GM19395 (cell line): ENCODE results near the gene CSTPP1.

Source experiments
- ATAC-seq: cut with Tn5 transposase; IDR thresholded peaks from one replicate; pipeline ENCODE4 v1.9.1; 2021; ENCODE audit warnings: mild to moderate bottlenecking, moderate library complexity; ENCODE audit not compliant: unreplicated experiment

CSTPP1 gene

DNA sequence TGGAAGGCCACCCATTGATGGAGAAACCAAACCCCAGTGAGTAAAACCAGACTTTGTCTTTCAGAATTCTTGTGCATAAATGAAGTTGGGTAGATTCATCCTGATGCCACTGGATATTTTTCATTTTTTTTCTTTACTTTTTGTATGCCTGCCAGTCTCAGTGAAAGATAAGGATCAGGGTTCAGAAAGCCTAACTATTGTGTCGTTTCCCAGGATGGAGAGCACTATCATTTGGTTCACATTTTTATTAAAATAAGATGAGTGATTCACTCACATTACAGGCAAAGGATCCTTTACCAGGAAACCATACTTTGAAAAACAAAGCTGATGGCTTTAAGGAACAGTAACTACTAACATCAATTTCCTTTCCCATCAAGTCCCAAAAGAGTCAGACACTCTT, 188.1 kb downstream of the CSTPP1 start:
- ATAC-seq, result no peak

DNA sequence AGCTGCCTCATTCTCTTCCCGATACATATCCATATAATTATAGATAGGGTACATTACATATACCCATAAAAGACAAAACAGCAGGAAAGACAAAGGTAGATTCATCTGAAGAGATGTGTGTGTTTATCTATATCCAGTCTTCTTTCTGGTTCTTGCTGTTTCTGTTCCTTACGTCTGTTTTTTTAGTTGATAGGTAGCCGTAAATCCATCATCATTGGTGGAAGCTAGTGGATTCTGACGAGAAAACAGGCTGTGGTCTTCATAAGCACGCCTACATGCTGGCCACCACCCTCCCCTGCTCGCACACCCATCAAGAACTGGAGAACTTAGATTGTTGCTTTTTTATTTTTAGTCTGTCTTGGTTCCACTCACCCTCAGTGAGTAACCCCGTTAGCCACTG, 188.5 kb downstream of the CSTPP1 start:
- no peak for ATAC-seq

DNA sequence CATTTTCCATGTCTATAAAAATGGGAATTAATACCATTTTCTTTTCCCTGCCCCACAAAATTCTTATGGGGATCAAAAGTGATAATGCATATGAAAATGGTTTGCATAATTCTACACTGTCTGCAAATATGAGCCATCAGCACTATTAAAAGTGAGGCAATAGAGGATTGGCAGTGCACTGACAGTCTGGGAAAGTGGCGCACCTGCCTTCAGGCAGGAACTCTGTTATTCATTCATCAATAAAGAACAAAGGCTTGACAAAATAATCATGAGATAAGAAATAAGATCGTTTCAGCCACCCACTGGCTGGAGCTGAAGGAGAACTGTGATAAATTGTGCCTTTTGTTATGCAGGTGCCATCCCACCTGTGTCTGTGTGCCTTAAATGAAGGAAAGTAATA, 190.7 kb downstream of the CSTPP1 start:
- ATAC-seq, result no peak

DNA sequence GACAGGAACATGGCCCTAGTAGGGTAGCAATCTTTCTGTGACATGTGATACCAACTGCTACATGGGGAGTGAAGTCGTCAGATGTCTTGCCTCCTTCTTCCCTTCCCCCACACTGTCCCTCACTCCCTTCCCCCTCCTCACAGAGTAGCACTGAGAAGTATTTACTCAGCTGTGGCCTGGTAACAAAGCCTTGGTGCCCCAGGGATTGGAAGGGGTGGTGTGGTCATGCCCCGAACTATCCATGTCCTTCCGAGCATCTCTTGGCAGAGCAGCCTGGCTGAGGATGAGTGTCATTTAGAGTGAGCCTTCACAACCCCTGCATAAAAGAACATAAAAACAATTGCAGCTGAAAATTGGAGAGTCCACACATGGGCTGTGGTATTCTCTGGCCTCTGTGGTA, 194.0 kb downstream of the CSTPP1 start:
- ATAC-seq, result no peak

DNA sequence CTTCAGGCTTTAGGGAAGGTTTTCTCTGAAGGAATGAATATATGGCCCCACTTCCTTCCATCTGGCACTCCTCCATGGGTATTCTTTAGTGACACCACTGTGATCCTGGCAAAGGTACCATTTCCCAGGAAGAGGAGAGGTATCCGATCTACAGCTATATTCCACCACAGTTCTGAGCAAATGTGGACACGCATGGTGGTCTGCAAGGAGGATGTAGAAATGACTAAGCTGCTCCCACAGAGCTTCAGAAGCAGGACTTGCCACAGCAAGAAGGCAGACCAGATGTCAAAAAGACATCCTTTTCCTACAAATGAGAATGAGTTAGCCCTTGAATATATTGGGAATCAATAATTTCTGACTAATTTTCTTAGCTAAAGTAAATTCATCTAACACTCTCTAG, 194.6 kb downstream of the CSTPP1 start:
- no peak for ATAC-seq

DNA sequence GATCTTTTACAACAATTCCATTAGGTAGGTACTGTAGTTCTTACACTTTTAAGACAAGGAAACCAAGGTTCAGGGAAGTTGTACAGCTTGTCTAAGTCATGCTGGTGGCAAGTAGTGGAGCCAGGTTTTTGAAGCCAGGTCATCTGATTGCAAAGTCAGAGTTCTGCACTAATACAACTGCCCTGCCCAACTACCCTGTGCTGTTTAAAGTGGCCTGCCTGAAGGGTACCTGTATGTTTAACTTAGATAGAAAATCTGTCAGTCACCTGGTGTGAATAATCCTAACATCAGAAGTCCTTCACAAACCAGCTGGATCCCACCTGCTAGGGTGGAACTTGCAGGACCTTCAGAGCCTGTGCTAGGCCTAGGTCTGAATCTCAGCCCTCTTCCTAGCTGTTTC, 195.9 kb downstream of the CSTPP1 start:
- no peak for ATAC-seq

DNA sequence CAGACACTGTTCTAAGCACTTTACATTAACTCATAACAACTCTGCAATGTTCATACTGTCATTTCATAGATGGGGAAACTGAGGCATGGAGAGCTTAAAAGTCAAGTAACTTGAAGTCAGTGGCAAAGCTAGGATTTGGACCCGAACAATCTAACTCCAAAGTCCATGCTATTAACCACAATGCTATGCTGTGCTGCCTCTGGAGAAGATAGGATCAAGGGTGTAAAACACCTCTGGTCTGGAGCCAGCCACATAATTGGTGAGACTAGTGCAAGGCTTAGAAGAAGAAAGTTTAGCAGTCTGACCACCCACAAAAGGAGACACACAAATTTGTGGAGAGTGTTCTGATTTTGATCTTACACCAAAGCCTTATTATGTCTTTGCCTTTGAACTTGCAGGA, 196.4 kb downstream of the CSTPP1 start:
- no peak for ATAC-seq

DNA sequence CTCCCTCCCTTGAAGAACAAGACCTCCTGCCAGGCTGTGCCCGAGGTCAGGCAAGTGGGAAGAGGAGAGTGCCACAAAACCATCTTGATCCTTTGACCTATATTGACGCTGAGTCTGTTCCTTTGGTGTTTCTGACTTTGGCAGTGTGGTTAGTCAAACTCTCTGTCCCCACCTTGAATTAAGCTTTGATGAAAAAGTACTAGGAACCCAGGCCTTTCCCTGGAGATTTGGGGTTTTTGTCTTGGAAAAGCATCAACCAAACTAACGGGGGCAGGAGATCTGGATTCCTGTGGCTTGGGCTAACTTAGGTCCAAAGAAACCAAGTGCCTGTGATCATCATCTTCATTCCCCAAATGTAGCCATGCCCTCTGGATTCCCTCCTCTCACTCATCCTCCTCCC, 199.8 kb downstream of the CSTPP1 start:
- ATAC-seq, result no peak

DNA sequence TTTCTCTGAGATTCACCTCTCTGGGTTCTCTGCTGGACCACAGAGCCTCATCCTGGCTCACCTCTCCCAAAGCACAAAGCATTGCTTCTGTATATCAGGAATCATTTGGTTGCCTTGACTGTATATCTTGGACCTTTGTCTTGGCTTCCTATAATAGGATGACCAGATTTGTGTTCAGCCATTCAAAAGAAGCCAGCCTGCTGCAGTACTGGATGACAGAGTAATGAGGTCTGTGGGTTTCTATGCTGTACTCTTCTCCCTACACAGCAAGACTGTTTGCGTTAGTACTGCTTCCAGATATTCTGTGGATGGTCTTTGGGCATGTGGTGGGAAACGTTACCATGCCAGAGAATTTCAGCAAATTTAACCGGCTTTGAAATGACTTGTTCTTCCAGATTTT, 200.4 kb downstream of the CSTPP1 start:
- no peak for ATAC-seq

DNA sequence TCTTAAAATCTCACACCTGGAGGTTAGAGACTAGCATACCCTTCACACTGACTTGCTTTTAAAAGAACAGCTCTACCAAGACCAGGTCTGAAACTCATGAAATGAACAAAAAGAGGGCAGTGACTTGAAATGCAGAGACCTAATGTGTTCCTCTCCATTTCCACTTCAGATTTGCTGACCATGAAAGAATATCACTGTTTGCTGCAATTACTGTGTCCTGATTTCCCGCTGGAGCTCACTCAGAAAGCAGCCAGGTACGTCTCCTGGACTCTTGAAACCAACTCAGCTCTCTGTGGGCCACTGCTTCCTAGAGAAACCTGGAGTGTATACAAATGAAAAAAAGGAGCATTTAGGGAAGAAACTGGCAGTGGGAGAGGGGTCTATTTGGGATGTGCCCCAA, 200.9 kb downstream of the CSTPP1 start:
- no peak for ATAC-seq

DNA sequence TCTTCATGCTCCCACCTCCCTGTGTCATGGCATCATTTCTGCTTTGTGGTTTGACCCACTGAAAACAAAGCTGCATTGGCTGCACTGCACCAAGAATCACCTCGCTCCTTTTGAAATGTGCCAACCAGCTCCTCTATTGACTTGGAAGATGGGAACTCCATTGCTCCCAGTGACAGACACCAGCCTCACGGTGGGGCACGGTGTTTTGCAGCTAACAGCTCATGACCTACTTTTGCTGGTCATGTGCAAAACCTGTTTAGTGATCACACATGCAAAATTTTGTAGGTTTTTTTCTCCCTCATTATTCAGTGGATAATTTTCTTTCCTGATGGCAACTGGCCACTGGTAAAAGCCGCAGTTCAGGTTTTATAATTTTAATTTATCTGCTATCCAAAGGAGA, 203.3 kb downstream of the CSTPP1 start:
- ATAC-seq, result no peak

DNA sequence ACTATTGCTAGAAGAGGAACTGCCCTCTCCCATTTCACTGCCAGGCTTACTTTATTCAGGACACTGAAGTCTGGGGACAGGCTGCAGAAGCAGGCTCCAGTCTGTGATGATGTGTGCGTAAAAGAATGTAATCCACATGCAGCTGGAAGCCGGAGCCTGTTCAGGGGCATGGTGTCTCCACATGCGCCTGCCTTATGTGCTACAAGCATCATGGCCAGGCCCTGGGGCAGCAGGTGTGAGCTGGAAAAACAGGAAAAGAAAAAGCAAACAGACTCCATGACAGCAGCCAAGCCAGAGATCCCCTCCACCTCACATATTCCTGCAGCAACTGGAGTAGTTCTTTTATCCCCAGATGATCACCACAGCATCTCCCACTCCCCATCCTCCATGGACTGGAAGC, 206.8 kb downstream of the CSTPP1 start:
- no peak for ATAC-seq

DNA sequence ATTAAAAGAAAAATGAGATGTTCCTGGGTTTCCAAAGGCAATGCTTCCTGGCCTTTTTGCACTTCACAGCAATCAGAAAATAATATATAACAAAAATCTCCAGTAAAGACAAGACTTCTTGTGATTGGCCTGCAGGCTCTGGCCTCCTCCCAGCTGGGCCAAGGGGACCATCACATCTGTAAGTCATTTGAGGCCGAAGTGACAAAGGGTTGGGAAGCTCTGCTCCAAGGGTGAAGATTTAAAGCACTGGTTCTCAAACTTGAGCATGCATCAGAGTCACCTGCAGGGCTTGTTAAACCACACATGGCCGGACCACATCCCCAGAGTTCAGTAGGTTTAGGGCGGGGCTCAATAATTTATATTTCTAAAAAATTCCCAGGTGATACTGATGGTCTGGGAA, 208.0 kb downstream of the CSTPP1 start:
- ATAC-seq, result no peak

DNA sequence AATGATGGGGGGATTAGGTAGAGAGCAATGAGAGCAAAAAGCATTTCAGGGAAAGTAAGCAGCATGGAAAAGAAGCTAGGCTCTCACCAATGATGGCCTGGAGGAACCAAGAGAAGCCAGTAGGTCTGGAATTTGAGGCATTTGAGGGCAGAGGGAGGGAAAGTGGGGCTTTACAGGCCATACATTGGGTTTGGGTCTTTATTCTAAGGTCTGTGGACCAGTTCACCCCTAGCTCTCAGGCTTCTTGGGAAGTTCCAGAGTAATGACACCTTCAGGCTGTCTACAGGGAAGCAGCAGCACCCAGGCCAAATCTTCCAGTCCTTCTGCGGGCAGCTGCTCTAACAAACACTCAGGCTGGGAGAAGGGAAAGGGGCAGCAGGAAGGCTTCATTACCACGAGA, 210.7 kb downstream of the CSTPP1 start:
- no peak for ATAC-seq

DNA sequence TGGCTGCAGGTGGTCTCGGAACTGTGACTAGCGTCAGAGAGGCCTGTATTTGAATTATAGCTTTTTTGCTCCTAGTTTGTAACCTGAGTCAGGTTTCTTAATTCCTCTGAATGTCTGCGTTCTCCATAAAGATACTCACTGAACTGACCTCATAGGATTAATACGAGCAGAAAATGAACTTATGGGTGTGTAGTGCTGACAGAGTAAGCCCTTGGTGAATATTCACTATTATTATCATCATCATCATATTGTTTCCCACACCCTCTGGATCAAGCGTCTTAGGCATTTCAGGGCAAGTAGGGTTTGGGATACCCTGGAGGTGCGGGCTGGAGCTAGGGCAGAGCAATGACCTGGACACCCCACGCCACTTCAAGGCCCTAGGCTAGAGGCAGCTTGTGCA, 211.1 kb downstream of the CSTPP1 start:
- ATAC-seq, result no peak

DNA sequence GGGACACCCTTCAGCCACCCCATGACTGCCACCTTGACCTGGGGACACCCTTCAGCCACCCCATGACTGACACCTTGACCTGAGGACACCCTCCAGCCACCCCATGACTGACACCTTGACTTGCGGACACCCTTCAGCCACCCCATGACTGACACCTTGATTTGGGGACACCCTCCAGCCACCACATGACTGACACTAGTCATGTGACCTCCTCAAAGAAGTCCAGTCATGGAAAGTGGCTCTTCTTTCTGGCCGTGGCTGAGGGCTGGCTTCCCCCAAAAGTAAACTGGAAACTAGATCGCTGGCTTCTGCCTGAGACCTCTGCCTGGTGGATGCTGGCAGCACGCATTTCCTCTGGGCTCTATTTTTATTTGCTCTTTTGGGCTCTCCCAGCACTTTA, 211.7 kb downstream of the CSTPP1 start:
- ATAC-seq, result no peak

DNA sequence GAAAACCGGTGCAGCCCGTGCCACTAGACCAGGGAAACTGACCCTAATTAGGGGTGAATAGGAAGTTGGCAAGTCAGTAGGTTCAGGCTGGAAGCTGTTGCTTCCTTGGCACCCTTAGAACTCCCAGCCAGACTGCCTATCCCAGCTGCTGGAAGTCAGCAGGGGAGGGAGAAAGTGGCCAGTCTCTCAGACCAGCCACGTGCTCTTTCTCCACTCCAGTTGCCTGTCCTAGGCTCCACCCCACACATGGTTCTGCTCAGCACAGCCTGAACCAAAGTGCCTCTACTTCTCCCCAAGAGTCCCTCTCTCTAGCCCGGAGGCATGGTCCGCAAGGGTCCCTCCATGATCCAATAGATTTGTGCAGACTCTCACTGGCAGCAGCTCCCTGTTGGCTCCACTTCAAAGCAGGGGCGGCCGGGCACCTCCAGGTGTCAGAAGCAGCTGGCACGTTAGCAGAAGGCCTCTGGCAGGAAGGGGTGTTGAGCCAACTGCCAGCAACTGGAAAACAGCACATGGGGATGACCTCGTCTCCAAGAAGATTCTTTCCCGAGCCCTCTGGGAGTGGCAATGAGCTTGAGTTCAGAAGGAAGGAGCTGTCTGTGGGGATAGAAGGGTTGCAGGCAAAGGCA, 212.5 kb downstream of the CSTPP1 start:
- ATAC-seq, result no peak

DNA sequence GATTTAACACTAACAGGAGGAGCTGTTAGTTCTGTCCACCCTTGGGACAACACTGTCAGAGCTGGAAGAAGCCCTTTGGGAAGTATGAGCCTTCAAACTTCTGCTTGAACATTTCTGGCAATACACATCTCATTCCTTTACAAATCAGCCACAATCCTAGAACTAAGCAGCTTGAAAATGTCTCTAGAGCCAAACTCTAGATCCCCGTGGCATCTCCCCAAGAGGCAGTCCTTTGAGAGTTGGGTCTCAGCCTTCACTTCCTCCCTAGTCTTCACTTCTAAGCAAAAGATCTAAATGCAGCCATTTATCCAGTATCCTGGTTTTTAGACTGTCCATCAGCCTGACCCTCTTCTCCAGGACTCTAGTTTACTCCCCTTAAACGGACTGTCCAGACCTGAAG, 213.2 kb downstream of the CSTPP1 start:
- no peak for ATAC-seq

DNA sequence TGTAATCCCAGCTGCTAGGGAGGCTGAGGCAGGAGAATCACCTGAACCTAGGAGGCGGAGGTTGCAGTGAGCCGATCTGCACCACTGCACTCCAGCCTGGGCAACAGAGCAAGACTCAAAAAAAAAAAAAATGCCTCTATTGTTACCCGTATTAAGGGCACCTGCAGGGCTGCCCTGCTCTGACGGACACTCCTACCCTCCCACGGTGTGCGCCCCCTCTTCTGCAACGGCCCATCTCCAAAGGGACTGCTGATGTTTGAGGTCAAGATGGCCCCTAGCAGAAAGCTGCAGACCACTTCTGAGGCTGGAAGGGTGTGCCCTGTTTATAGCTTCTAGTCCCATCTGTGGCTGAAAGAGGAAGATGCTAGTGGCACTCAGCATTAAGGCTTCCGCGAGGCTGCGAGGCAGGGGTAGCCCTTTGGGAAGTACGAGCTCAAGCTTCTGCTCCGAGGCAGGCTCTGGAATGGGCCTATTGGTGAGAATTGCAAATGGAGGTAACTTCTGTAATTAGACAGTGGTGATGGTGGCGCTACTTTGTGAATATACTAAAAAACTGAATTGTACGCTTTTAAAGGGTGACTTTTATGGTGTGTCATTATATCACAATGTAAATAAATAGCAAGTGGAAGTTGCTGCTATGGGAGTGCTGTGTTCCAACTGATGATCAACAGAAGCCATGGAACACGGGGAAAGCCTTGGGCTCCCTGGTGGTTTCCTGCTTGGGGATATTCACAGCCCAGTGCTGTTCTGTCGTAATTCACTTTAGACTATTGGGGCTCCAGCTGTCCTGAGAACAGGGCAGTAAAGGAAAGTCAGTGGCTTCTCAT, 215.8 kb downstream of the CSTPP1 start:
- no peak for ATAC-seq

DNA sequence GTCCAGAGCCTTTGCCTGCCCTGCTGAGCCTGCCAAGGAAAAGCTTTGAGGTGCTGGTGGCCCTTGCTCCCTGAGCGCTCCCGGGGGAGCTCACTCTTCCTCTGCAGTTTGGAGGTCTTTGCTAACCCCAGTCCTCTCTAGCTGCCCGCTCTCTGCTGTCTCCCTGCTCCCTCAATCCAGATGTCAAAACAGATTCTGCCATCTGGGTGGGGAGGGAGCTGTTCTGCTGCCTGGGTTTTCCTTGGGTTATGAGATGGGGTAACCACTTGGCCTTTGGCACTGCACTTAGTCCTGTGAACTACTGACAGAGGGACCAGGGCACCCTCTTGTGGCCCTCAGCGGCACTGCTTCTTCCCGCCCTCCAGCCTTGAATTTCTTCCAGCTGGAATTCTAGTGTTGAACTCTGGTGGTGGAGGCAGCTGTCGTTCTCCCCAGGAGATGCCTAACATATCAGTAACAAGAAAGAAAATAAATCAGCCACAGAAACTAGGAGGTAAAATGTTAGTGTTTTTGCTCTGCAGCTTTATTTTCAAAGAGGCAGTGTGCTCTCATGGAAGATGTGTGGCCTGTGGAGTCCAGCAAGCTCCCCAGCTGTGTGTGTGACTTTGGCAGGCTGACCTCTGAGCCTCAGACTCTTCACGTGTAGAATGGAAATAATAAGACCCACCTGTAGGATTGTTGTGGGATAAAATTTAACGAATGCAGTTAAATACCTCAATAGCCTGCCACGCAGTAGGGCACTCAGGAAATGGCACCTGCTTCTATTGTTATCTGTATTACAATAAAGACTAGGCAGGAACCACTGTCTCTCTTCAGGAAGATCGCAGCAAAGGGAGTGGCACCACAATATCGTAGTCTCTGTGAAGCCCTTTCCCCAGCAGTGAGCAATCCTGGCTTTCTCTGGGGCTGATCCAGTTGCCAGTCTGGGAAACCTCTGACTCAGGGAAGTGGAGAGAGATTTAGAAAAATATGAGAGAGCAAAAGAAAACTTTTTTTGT, 216.7 kb downstream of the CSTPP1 start:
- no peak for ATAC-seq
